Left colon (tissue), 2 donors: ENCODE measurements around the gene CPE. TPM values are rescaled to one million over a fixed set of nuclear protein-coding genes. Genes with fewer than 3 reads are reported as not detected.
A peak's percentile ranks its signal among the peaks of the same experiment; 100 is the strongest.
"Not testable (repeated sequence)": the region's sequence is repeated elsewhere in the genome, so short reads cannot be mapped to it uniquely, and the experiment has no call there.

Experiments
- ATAC-seq: fragments of 200-7000 bp; cut with Tn5 transposase; one replicate; pipeline ENCODE4 v1.9.1; 2020; ENCODE audit warnings: mild to moderate bottlenecking, moderate library complexity
- DNase-seq, 2 donors: peaks; one replicate each; pipeline ENCODE4 v3.0.0-alpha.2; 2020
- intact Hi-C, 2 donors: fragments of 100-400 bp; cut with DNase I in 1 of 2; cut with micrococcal nuclease in 1 of 2; formaldehyde crosslinking; loops; one replicate each; pipeline versions ENCODE4 v1.11.2 to v1.14.0; 2022; cut with DNase I, micrococcal nuclease
- long read RNA-seq: library from polyadenylated mRNA; unstranded; transcript quantifications from one replicate; pipeline ENCODE4 v2.0.0, GENCODE V29; 2021
- total RNA-seq, 2 donors: library from RNA; stranded (reverse); fragmentation: NEBNext Ultra II Directional; extraction: Animal tissue kit (Norgen Biotek cat#: 25700); gene quantifications; one replicate each; pipeline ENCODE4 v1.2.1, GENCODE V29; 2021
- donor health status: DM: no; HTN: no; CAD: no.
- donor health status: DM: yes; HTN: yes; CAD: no.

Gene CPE
- total RNA-seq, result 10 to 100 TPM; 24.8 to 43.8 TPM
- long read RNA-seq, transcript CPE-201 (9 exons, 2,421 nt), result major isoform, 76 of 80 reads
- long read RNA-seq, partial matches to known transcripts, result 3 of 80 reads
- long read RNA-seq, other reads (novel, unspliced or antisense), result 1 of 80 reads

DNA sequence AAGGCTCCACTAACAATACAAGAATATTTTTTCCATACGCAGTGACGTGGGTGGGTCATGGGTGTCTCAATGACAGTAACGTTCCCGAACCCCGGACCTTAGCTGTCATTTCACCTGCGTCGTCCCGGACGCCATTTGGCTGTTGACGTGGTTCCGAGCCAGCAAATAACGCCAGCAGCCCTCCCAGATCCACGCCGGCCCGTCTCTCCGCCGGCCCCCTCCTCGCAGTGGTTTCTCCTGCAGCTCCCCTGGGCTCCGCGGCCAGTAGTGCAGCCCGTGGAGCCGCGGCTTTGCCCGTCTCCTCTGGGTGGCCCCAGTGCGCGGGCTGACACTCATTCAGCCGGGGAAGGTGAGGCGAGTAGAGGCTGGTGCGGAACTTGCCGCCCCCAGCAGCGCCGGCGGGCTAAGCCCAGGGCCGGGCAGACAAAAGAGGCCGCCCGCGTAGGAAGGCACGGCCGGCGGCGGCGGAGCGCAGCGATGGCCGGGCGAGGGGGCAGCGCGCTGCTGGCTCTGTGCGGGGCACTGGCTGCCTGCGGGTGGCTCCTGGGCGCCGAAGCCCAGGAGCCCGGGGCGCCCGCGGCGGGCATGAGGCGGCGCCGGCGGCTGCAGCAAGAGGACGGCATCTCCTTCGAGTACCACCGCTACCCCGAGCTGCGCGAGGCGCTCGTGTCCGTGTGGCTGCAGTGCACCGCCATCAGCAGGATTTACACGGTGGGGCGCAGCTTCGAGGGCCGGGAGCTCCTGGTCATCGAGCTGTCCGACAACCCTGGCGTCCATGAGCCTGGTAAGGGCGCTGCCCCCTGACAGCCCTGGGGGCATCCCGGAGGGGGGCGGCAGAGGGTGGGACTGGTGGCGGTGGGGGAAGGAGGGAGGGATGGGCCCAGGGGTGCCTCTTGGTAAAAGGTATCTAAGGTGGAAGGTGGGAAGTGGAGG lies at the start of gene CPE:
Gene CPE, plus strand, starts transcription at position 264 of the 933 bp plus-strand sequence. Its CDS starts 214 bp downstream, at position 478.
- intact Hi-C loops, result no loop called here
- peak; percentile 63 to 77 for DNase-seq
- peak; percentile 100 for ATAC-seq

DNA sequence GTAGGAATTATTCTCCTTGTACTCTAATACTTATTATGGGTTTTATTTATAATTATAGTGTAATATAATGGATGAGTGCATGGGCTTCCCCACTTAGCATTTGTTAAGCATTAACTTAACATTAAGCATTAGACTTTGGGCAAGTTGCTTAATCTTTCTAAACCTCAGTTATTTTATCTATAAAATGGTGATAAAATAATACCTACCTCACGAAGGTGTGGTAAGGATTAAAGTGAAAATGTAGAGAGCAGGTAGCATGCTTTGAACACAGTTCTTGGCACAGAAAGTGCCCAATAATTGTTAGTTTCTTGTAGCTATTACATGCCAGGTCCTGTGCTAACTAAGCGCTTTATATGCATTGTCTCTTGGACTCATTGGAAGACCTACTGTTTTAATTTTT lies 48.7 kb upstream of the CPE start:
- ATAC-seq (no peak), DNase-seq (no peak)
- intact Hi-C loops, result no loop called here

DNA sequence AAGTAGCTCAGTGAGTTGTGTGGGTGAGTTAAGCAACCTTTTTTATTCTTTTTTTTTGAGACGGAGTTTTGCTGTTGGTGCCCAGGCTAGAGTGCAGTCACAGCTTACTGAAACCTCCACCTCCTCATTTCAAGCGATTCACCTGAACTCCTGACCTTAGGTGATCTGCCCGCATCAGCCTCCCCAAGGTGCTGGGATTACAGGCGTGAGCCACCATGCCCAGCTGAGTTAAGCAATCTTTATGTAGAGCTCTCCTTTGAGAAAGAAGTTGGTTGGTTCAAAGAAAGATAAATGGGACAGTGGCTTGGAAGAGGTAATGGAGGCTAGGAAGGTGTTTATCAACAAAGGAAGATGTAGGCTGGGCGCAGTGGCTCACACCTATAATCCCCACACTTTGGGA lies 48.1 kb upstream of the CPE start:
- DNase-seq, result no peak
- intact Hi-C loops, result no loop called here
- ATAC-seq, result no peak

DNA sequence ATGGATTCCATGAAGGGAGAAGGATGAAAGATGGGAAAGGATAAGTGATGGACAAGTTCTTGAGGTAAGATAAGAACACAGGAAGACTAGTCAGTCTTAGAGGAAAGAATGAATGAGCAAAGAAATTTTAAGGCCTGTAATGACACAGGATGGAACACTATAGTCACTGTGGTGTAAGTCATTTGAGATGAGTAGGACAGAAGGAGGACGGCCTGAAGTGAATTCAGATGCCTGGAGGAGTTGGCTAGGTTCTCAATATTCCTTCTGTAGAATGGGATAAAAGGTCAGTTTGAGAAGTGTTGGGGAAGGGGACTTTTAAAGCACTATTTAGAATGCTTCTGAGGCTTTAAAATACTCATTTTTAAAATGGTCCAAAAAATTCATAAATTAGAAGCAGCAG lies 47.4 kb upstream of the CPE start:
- intact Hi-C loops, result no loop called here
- DNase-seq (no peak), ATAC-seq (no peak)

DNA sequence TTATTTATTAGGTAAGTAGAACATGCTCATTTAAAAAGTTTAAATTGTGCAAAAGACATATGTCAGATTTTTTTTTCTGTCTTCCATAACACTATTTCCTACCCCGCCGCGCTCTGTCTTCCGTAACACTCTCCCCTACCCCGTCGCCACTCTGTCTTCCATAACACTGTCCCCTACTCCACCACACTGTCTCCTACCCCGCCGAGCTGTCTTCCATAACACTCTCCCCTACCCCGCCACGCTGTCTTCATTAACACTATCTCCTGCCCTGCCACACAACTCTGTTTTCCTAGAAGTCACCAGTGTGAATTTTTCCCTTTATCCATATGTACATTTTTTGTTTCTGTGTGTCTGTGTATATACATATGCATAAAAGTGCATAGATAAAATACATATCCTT lies 47.0 kb upstream of the CPE start:
- DNase-seq (no peak), ATAC-seq (no peak)
- intact Hi-C loops, result no loop called here

DNA sequence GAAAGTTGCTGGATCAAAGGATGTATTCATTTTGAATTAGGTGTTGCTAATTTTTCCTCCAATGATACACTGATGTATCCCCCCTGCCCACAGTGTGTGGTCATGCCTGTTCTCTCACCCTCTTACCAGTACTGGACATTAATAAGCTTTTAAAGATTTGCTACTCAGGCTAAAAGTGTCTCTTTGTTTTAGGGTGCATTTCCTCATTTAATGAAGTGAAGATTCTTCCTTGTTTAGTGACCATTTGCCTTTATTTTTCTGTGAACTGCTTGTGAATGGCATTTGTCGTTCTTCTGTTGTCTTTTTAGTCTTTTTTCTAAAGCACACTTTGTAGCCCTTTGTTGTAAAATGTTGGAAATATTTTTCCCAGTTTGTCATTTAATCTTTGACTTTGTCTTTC lies 46.3 kb upstream of the CPE start:
- DNase-seq (no peak), ATAC-seq (no peak)
- intact Hi-C loops, result no loop called here

DNA sequence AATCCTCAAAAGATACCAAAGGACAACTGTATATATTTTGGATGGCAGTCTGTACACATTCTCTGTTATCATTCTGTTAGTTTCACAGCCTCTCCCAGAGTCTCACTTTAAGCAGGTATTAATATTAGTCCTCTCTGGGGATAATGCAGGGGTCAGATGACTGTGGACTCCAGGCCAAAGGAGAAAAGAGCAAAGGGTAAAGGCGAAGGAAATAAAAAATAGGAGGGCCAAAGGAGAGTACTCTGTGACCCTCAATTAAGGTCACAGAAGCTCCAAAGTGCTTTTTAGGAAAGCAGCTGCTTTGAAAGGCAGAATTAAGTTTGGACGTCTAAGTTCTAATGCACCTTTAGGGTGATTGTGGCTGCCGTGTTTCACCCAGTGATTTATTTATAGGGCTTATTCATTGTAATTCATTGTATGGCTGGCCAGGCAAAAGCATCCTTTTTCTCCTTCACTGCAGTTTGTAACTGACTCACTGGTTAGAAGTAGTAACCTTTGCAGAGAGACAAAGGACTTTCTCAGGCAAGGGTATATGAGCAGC lies 43.6 kb upstream of the CPE start:
- intact Hi-C loops, result no loop called here
- no peak for ATAC-seq
- no peak for DNase-seq

DNA sequence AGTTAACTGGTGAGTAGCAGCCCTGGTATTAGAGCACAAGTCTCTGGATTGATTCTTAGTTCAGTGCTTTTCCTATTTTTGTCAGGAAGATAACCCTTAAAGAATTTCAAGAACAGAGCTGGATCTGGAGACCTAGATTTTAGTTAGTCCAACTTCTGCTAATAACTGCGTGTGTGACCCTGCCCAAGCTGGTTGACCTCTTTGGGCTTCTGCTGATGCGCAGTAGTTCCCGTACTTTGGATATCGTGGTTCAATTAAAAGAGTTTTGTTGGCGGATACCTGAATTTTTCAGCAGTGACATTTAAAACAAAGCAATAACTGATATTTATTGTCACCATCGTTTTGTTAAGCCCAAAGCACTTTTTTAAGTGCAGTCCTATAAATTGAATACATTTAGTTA lies 42.1 kb upstream of the CPE start:
- ATAC-seq, result no peak
- intact Hi-C loops, result no loop called here
- no peak for DNase-seq

DNA sequence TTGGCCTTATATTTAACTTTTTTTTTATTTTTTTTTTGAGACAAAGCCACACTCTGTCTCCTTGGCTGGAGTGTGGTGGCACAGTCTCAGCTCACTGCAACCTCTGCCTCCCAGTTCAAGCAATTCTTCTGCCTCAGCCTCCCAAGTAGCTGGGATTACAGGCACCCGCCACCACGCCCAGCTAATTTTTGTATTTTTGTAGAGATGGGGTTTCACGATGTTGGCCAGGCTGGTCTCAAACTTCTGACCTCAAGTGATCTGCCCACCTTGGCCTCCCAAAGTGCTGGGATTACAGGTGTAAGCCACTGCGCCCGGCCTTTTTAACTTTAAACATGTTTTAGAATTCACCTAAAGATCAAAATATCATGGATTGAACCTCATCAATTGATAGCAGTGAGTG lies 36.5 kb upstream of the CPE start:
- ATAC-seq, DNase-seq: not testable (repeated sequence)
- intact Hi-C loops, result loop anchor here in 1 of 2 donors (10.0 kb wide), 1 partner anchor 208 kb away; no protein-coding TSS in a partner anchor

DNA sequence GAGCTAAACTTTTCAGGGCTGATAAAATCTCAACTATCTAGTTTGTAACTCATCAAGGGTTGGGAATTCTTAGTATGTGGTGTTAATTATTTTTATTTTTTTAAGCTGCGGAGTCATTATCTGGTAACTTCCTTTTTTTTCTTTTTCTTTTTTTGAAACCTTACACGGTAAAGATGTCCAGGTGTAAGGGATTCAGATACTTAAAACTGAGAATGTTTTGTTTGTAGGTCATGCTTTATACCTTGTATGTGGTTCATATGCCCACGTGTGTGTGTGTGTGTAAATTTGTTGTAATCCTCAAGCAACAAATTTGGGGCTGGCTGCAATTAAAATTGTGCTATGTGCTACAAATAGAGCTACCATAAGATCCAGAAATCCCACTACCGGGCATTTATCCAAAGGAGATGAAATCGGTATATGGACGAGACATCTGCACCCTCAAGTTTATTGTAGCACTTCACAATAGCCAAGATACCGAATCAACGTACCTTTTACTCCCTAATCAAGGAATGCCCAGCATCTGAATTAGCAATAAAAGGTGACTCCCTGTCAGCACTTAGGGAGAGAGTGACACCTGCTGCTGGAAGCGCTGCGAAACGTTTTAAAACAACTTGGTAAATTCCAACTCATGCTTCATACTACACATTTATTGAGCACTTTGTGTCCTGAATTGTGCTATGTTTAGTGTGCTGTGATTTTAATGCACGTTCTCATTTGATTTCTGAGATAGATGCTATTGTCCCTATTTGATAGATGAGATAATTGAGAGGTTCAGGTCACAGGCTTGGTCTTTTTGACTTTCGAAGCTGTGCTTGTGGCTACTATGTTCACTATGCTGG lies 35.2 kb upstream of the CPE start:
- DNase-seq (peak in 1 of 2 donors; percentile 27), ATAC-seq (peak; percentile 77)
- intact Hi-C loops, result loop anchor here in 1 of 2 donors (10.0 kb wide), 1 partner anchor 209 kb away; no protein-coding TSS in a partner anchor

DNA sequence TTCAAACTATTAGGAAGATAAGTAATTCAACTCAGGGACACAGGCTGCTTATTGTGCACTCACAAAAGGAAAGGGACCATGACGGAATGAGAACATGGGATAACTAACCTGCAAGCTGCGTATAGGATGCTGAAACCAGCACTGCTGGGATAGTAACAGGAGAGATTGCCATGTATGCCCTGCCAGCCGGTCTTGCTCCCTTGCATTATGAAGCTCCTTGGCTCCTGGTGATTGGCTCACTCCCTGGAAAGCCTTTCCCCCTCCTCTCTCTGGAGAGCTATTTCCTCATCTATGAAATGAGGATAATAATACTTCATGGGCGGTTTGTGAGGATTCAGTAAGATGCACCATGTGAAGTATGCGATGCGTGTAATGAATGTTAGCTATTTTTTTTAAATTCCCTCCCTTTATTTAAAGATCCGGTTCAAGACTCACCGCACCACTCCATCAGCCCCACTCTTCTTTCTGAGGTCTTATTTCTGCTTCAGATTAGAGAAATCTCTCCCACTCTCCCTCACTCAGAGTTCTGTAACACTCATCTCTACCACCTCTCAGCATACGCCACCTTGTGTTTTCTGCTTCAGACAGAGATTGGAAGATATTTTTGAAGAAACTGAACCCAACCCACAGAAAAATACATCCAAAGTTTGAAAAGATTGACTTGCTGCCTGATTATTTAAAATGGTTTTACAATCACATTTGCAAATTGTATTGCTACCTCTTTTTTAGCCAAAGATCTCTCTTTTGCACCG lies 33.0 kb upstream of the CPE start:
- intact Hi-C loops, result loop anchor here in 1 of 2 donors (10.0 kb wide), 1 partner anchor 211 kb away; no protein-coding TSS in a partner anchor
- DNase-seq (no peak), ATAC-seq (no peak)

DNA sequence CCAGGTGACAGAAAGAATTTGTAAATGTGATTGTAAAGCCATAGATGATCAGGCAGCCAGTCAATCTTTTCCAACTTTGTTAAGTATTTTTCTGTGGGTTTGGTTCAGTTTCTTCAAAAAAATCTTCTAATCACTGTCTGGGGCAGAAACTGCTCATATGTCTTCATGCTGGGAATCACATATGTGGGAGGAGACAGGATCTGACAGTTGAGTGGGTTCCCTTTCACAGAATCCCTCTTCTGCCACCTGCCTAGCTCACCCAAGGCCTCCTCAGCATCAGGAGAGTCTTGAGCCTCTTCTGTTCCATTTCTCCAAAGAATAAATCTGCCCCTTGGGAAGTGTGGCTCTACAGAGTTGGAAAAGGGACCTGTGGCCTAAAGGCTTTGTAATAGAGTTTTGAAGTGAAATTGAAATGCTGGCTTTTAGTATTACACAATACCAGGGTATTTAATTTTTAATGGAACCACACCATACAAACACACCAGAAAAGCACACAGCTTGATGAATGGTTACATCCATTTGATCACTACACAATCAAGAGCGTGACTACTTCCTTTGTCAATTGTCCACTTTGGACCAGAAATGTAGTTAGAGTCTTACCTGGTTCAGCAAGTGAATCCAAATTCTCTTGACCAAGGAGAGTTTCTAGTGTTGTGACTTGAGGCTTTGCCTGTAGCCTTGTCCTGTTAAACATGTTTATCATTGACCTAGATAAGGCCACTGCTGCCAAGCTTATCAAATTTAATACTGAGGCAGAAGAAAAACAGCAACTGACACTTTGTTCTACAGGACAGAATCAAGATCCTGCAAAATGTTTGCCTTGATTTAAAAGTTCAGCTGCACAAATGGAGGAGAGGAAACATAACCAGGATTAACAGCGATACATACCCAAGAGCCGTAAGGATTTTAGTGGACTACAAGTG lies 30.9 kb upstream of the CPE start:
- intact Hi-C loops, result loop anchor here in 1 of 2 donors (10.0 kb wide), 1 partner anchor 213 kb away; no protein-coding TSS in a partner anchor
- DNase-seq (no peak), ATAC-seq (no peak)

DNA sequence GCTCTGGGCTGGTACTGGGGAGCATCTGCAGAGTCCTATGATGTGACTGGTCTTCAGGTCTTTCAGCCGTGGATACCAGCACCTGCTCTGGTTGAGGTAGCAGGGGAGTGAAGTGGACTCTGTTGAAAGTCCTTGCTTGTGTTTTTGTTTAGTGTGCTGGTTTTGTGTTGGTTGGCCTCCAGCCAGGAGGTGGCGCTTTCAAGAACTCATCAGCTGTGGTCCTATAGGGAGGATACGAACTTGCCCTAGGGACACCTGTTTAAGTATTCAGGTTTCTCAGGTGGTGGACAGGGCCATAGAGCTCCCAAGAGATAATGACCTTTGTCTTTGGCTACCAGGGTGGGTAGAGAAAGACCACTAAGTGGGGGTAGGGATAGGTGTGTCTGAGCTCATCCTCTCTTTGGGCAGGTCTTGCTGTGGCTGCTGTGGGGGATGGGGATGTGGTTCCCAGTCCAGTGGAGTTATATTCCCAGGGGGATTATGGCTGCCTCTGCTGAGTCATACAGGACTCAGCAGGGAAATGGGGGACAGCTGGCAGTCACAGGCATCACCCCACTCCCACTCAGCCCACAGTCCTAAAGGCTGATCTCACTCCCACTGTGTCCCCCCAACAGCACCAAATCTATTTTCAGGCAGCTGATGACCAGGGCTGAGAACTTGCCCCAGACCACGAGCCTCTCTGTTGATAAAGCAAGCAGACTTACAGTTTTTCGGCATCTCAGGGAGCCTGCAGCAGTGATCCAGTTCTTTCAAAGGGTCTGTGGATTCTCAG lies 27.3 kb upstream of the CPE start:
- no peak for DNase-seq
- ATAC-seq, result no peak
- intact Hi-C loops, result loop anchor here in 1 of 2 donors (10.0 kb wide), 1 partner anchor 113 kb away; no protein-coding TSS in a partner anchor

DNA sequence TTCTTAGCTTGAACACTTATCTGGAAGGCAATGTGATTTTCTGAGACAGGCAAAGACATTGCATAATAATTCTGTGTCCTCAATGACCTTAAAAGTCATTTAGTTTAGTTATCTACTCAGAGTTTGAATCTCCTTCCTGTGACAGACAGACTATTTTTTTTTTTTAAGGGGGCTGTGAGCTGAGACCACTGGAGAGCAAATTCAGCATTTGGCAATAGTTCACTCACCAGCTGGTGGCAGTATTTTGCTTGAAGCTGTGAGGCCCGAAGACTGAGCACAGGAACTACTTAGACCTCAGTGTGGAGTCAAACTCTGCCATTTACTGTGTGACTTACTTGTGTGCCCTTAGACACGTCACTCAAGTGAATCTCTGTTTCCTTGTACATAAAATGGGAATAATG lies 22.9 kb upstream of the CPE start:
- ATAC-seq (peak; percentile 79), DNase-seq (peak in 1 of 2 donors; percentile 43)
- intact Hi-C loops, result loop anchor here in 1 of 2 donors (10.0 kb wide), 1 partner anchor 109 kb away; no protein-coding TSS in a partner anchor

DNA sequence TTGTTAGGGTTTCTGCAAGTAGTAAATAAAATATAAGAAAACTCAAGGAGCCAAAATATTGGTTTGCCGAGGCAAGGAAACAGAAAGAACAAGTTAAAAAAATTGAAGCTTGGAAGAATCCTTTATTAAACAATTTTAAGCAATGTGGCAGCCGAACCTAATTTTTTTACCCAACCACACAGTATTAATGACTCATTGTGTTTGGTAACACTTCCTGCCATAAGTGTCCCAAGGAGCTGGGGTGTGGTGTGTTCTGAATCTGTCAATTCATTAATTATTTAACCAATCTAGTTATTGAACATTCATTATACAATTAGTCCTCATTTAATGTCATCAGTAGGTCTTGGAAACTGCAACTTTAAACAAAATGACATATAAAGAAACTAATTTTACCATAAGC lies 19.3 kb upstream of the CPE start:
- DNase-seq, result no peak

DNA sequence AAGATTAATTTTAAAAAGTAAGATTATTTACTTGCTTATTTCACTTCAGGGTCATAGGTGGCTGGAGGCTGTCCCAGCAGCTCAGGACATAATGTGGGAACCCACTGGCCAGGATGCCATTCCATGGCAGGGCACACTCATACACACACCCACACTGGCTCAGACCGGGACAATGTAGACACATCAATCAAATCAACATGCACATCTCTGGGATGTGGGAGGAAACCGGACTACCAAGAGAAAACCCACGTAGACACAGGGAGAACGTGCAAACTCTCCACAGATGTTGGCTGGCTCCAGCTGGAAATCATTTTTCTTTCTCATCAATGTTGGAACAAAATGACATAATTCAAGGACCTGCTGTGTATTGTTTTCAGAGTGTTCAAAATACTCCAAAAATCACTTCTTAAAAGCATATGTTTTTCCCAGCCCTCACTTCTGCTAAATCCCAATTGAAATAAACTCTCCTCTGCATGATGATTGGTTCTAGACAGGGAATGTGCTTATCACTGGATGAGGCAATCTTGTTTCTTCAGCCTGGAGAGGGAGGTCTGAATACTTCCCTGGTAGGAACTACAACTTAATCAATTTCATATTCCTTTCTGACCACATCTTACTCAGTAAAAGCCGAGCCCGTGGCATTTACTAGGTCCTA lies 18.6 kb upstream of the CPE start:
- no peak for DNase-seq
- ATAC-seq, result no peak

More for the DNA sequence above, 19.3 kb upstream of the CPE start:
- no peak for ATAC-seq
- intact Hi-C loops, result loop anchor here in 1 of 2 donors (10.0 kb wide), 1 partner anchor 105 kb away; no protein-coding TSS in a partner anchor

More for the DNA sequence above, 18.6 kb upstream of the CPE start:
- intact Hi-C loops, result no loop called here
